ENCODE measurements around the gene HSP90AB1. TPM values are rescaled to one million over a fixed set of nuclear protein-coding genes. Genes with fewer than 3 reads are reported as not detected.

Gene HSP90AB1
- total RNA-seq, 1 donor from 2014 or later, result 2,065 TPM

DNA sequence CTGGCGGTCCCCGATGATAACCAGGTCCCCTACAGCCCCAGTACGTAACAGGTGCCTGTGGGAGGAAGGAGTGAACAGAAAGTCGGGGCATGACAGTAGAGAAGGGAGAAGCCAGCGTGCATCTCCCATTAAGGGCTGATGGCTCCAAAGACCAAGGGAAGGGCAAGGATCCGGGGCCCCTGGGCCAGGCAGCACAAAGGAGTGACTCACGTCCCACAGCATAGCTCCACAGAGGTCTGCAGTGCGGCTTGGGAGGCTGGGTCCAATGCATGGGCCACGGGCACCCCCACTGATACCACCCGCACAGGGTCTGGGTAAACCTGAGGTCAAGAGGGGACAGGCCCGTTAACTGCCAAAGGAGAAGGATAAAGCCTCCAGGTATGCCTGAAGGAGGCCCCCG lies 56.0 kb downstream of the HSP90AB1 start:
- Mint-ChIP-seq H3K27ac (no peak overlapping the region), H3K27me3 (ENCODE audit: insufficient read depth) (peaks cover 14% of the 10 kb centered on the region), H3K9me3 (no peaks in the 10 kb centered on the region), H3K36me3 (ENCODE audit: low read depth) (peaks cover 32% of the 10 kb centered on the region), H3K4me1 (ENCODE audit: low read depth) (no peaks in the 10 kb centered on the region), H3K4me3 (no peak overlapping the region)
- intact Hi-C loops (cut with micrococcal nuclease), result no loop called here
- DNase-seq (ENCODE audit: low spot score), result no peak

Other genes with a start within 250 kb of the HSP90AB1 start
- gene MRPL14, start 119.6 kb upstream of the HSP90AB1 start, total RNA-seq, result 62.6 and 68.6 TPM in 2 replicates
- gene TMEM63B, start 119.5 kb upstream of the HSP90AB1 start, total RNA-seq, result 17.0 and 20.7 TPM in 2 replicates
- gene CAPN11, start 88.3 kb upstream of the HSP90AB1 start, total RNA-seq, result not detected in 2 replicates
- not detected in 2 replicates for gene MYMX, start 30.2 kb upstream of the HSP90AB1 start, total RNA-seq
- 121 and 122 TPM in 2 replicates for gene SLC29A1, start 23.5 kb upstream of the HSP90AB1 start, total RNA-seq
- gene SLC35B2, start 10.4 kb downstream of the HSP90AB1 start, total RNA-seq, result 29.2 and 30.1 TPM in 2 replicates
- gene NFKBIE, start 18.4 kb downstream of the HSP90AB1 start, total RNA-seq, result 23.2 and 29.0 TPM in 2 replicates
- gene TMEM151B, start 23.3 kb downstream of the HSP90AB1 start, total RNA-seq, result 0.29 TPM in 1 of 2 replicates, not detected in the other
- 22.2 and 23.0 TPM in 2 replicates for gene AARS2, start 66.2 kb downstream of the HSP90AB1 start, total RNA-seq
- gene SPATS1, start 95.5 kb downstream of the HSP90AB1 start, total RNA-seq, result not detected in 2 replicates
- 28.1 and 28.4 TPM in 2 replicates for gene CDC5L, start 140.6 kb downstream of the HSP90AB1 start, total RNA-seq